H1 (cell line): ENCODE results near the gene TMEM165. TPM values are rescaled to one million over a fixed set of nuclear protein-coding genes. Genes with fewer than 3 reads are reported as not detected.

Experiments used
- polyA plus RNA-seq, 7 experiments: library from polyadenylated mRNA; depleted of rRNA in 3 of 7; stranded (reverse) in 5 of 7; unstranded in 2 of 7; fragments of >200 nt in 5 of 7; fragments of 200-250 nt in 2 of 7; gene quantifications; 1 replicate in 5 of 7; 2 replicates in 1 of 7; 4 replicates in 1 of 7; pipeline versions ENCODE4 v1.2.1 to v1.2.3, GENCODE V29; 2011 to 2013; ENCODE audit warnings: missing spikeins in 2 of 7, mixed read lengths in 2 of 7
- small RNA-seq: library from polyadenylated mRNA; stranded (forward); fragments of <200 nt; extraction: miRNeasy Mini kit (QIAGEN cat#:217004); gene quantifications from one replicate; pipeline ENCODE3, GENCODE V24; 2013; ENCODE audit not compliant: insufficient read depth
- total RNA-seq: library from RNA; stranded (reverse); fragmentation: NEBNext Ultra II Directional; extraction: Animal tissue kit (Norgen Biotek cat#: 25700); gene quantifications from 2 replicates; pipeline ENCODE4 v1.2.1, GENCODE V29; 2021

Gene TMEM165
- total and polyA plus RNA-seq, 2 of the 8 experiments (the other 6 are each of a cell fraction or from before 2014, with no cell fraction given) = 85.5 to 125 TPM

Small RNA genes within 50 kb of the gene (small RNA-seq; reads per million reads assigned to genes)
- gene RF00019 = not detected

Other genes starting within 250 kb of the TMEM165 start
- 19.4 and 19.6 TPM in 2 replicates for gene SRD5A3, start 49.7 kb upstream of the TMEM165 start, total RNA-seq
- 16.4 and 34.6 TPM in 2 replicates for gene SRD5A3, start 49.7 kb upstream of the TMEM165 start, polyA plus RNA-seq (2011; rRNA removed)
- 21.6 and 24.2 TPM in 2 replicates for gene CLOCK, start 151.0 kb downstream of the TMEM165 start, total RNA-seq
- gene CLOCK, start 151.0 kb downstream of the TMEM165 start, polyA plus RNA-seq (2011; rRNA removed) = 4.5 and 7.7 TPM in 2 replicates
- not detected in 2 replicates for gene PDCL2, start 196.3 kb downstream of the TMEM165 start, total RNA-seq
- not detected in 2 replicates for gene PDCL2, start 196.3 kb downstream of the TMEM165 start, polyA plus RNA-seq (2011; rRNA removed)
- gene NMU, start 240.3 kb downstream of the TMEM165 start, total RNA-seq = 30.5 and 31.8 TPM in 2 replicates
- gene NMU, start 240.3 kb downstream of the TMEM165 start, polyA plus RNA-seq (2011; rRNA removed) = 40.9 and 50.4 TPM in 2 replicates